Measurements from ENCODE around the gene DNAJC12.
"Not testable (repeated sequence)": the region's sequence is repeated elsewhere in the genome, so short reads cannot be mapped to it uniquely, and the experiment has no call there.

The DNAJC12 gene

DNA sequence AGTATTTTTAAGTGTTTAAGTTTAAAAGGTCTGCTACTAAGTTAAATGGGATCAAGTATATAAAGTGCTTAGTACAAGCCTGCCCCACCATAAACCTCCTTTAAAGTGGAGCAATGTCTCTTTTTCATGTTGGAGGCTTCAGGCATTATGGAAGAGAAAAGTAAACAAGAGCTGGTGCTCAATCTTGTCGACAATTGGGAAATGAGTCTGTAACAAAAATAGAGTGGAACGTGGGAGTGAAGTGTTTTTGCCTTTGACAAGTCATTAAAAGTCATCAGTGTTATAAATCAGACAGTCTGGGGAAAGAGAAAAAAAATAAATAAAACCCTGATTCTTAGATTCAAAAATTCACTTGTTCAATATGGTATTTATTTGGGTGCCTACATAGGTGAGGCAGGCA, 44.7 kb downstream of the DNAJC12 start:
- in situ Hi-C loops (cut with HindIII; ENCODE audit: low sequenced_read_pairs) = no loop called here

DNA sequence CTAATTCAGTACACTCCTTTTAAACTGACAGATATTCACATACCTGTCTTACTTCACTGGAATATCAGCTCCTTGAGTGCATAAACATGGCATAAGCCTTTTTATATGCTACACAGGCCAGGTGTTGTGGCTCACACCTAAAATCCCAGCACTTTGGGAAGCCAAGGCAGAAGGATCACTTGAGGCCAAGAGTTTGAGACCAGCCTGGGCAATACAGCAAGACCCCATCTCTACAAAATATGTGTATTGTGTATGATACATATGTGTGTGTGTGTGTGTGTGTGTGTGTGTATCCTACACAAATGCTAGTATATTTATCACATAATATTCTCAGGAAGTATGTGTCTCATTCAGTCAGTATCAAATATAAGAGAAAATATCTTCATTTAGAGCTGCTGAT, 45.3 kb downstream of the DNAJC12 start:
- in situ Hi-C loops (cut with HindIII; ENCODE audit: low sequenced_read_pairs) = no loop called here

DNA sequence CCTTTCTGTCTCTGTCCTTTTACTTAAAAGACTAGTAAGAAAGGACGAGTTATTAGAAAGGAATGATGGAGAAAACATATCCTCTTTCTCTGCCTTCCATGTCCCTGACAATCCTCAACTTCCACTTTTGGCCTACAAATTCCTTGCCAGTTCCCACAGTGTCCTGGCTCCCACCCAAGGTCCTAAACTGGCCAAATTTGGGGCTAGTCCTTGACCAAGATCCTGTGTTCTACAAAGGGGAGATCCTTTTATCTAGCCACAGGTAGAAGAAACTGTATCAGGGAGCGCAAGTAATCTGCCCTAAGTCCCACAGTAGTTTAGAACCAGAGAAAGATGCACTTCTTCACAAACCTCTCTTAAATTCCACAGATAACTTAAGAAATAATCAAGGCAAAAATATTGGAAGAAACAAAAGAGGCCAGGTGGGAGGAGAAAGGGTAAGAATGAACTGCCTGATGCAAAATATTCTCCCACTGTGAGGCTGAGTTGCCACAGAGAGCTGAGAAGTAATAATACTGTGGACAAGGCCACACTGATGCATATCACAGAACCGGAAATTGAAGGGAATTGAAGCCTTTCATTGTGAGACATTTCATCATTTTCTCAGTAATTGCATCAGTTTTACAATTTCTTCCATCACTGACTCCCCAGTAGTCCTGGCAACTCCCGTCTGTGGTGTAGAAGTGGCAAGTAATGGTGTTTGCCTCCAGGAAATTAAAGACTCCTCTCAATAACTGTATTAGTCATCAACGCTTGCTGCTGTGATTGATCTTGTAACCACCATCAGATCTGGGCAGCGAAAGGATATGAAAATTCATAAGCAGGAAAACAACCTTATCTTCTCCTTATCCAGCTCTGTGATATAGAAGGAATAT, 47.2 kb downstream of the DNAJC12 start:
- in situ Hi-C loops (cut with HindIII; ENCODE audit: low sequenced_read_pairs) = no loop called here

DNA sequence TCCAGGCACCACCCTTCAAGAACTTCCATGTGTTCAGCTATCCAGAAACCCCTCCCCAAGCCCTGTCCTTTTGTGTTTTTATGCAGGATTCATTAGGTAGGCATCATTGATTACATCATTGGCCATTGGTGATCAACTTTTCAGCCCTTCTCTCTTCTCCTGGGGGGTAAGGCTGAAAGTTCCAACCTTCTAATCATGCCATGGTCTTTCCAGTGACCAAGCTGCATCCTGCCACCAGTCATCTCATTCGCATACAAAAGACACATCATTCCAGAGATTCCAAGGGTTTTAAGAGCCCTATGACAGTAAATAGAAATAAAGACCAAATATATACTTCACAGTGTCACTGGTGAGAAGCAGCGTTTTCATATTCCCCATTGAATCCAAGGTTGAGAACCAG, 48.2 kb downstream of the DNAJC12 start:
- in situ Hi-C loops (cut with HindIII; ENCODE audit: low sequenced_read_pairs) = no loop called here

DNA sequence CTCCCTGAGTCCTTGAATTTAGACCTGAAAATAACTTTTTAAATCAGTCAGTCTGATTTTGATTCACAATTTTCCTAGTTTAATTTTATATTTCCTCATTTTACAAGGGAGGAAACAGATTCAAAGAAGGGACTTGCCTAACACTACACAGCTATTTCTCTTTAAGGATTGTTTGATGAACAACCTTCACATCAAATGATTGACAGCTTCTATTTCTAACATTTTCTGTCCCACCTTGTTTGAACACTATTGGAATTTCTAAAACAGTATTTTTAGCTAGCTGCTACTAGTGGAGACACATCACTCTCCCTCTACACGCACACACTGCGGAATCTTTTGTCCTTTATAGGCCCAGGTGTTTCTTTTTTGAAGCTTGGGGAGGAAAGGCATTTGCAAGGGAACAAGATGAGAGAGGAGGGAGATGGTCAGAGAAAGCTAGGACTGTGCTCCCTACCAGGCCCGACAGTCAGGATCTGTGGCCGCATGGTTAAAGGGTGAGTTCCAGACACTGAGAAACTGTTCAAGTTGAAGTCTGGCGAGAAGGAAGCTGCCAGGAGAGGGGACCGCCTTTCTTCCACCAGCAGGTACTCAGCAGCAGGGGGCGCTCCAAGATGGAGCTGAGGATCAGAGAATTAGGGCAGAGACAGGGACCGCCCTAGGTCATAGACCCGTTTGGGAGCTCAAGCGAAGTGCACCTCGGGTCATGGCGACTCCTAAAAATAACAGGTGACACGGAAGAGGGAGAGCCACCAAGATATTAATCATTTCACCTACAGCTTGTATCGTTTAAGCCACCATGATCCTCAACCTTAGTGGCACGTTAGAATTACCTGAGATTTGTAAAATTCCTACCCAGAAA, 49.7 kb downstream of the DNAJC12 start:
- in situ Hi-C loops (cut with HindIII; ENCODE audit: low sequenced_read_pairs) = no loop called here

DNA sequence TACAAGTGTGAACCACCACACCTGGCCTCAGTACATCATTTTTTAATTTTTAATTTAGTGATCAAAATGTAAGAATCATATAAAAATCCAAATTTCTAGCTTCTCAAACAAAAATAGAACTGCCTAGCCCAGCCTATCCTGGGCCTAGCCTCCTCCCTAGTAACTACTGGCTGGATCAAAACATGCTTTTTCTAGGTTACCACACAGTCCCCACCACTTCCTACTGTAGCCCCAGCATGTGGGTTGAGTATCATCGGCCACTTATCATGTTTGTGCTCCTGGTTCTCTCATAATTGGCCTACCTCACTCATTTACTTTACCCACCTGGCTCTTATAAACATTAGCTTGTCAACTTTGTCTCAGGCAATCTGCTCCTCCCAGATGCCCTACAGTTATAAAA, 52.9 kb downstream of the DNAJC12 start:
- in situ Hi-C loops (cut with HindIII; ENCODE audit: low sequenced_read_pairs) = no loop called here

DNA sequence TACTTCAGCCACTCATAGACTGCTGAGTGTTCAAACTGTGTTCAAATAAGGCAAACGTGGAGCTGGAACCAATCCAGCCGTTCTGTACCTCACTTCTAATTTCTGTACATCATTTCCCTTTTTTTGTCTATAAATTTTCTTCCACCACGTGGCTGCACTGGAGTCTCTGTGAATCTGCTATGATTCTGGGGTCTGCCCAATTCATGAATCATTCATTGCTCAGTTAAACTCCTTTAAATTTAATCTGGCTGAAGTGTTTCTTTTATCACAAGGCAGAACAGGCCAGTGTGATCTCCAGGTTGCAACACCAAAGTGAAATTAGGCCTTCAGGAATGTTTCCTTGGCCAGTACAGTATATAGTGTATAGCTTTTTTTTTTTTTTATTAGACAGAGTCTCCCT, 53.5 kb downstream of the DNAJC12 start:
- in situ Hi-C loops (cut with HindIII; ENCODE audit: low sequenced_read_pairs) = no loop called here

DNA sequence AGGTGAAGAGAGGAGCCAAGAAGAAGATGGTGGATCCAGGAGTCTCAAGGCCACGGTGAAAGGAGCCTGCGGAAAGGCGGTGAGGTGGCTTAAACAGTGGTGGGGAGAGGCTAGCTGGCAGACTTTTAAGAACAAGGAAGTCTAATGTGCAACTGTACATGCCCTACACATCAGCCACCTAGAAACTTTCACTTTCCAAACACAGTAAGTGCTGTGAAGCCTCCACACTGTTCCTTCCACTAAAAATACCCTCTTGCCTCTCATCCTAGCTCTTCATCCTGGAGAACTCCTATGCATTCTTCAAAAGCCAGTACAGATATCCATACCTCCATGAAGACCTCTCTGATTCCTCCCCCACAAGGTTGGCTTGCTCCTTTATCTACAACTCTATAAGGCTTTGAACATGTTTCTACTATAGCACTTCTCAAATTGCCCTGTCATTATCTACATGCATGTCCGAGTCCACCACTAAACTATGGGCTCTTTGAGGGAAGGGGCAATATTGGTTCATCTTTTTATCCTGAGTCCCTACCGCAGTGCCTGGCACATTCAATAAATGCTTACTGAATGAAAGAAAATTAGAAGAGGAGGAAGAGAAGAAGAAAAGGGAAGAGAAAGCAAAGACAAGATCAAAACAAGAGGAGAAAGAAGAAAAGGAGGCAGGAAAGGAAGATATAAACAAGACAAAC, 54.2 kb downstream of the DNAJC12 start:
- in situ Hi-C loops (cut with HindIII; ENCODE audit: low sequenced_read_pairs) = no loop called here

DNA sequence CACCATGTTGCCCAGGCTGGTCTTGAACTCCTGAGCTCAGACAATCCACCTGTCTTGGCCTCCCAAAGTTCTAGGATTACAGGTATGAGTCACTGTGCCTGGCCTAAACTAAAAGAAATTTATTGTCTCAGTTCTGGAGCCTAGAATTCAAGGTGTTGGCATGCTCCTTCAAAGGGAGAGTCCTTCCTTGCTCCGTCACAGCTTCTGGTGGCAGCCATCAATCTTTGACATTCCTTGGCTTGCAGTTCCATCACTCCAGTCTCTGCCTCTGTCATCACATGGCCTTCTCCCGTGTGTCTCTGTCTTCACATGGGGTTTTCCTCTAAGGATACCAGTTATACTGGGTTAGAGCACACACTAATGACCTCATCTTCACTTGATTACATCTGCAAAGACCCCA, 55.5 kb downstream of the DNAJC12 start:
- in situ Hi-C loops (cut with HindIII; ENCODE audit: low sequenced_read_pairs) = no loop called here

DNA sequence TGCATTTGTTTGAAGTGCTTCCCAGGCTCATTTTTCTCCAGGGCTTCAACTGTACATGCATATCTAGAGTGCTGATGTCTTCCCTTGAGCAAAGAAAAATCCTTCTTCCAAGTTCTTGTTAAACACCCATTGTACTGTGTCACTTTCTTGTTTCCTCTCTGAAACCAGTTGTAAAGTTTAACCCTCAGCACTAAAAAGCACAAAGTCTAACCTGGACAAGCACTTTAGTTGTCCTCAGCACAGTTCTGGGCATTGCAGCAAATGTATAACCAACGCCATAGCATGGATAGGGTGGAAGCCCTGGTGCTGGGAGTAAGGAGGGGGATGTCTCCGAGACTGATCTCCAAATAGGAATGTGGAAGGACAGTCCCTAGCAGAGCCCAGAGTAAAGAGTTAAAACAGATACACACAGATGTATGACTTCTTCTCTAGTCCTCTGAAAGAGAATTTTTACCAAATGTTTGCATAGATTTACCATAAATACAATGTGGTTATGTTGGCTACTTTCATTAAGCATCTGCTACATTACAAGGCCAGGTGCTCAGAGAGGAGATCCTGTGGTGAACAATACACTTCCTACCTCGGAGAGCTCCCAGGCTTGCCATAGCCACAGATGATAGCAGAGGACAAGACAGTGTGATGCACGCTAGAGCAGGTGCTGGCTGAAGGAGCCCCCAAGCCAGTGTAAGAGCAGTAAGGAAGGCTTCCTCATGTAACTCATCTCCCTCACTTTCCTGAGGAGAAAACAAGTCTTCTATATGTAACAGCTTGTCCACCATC, 57.0 kb downstream of the DNAJC12 start:
- in situ Hi-C loops (cut with HindIII; ENCODE audit: low sequenced_read_pairs) = no loop called here

DNA sequence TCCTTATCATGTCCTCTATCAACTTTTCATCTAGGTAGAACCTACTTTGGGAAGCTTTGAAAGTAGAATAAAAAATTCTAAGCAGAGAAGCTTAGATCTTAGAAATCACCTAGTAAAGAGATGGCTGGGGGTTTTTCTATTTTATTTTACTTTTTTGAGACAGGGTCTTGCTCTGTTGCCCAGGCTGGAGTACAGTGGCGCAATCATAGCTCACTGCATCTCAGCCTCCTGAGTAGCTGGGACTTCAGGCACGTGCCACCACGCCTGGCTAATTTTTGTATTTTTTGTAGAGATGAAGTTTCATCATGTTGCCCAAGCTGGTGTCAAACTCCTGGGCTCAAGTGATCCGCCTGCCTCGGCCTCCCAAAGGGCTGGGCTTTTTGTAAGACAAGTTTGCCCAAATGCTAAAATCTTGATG, 57.8 kb downstream of the DNAJC12 start:
- in situ Hi-C loops (cut with HindIII; ENCODE audit: low sequenced_read_pairs) = not testable (repeated sequence)

DNA sequence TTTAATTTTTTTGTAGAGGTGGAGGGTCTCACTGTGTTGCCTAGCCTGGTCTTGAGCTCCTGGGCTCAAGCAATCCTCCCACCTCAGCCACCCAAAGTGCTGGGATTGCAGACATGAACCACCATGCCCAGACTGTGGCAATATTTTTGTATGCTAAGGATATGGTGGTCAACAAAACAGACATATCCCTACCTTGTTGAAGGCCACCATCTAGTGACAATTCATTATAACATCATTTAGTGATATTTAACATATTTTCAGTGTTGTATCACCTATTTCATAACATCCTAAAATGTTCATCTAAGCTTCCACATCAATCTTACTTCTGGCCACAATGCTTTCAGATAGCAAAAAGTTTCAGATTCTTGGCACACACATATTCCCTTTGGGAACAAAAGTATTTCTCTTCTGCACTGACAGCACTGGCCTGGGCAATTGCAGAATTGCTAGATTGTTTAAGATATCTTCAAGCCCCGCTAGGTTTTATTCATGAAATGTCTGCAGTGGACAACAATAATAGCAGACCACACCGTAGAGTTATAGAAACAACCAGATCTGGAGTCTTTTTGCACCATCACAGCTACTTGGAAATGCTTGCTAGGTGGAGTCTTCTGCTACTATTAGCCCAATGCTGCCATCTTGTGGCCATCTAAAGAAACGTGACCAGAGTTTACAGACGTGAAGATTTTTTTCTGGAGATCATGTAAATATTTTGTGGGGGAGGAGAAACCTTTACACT, 58.4 kb downstream of the DNAJC12 start:
- in situ Hi-C loops (cut with HindIII; ENCODE audit: low sequenced_read_pairs) = no loop called here

DNA sequence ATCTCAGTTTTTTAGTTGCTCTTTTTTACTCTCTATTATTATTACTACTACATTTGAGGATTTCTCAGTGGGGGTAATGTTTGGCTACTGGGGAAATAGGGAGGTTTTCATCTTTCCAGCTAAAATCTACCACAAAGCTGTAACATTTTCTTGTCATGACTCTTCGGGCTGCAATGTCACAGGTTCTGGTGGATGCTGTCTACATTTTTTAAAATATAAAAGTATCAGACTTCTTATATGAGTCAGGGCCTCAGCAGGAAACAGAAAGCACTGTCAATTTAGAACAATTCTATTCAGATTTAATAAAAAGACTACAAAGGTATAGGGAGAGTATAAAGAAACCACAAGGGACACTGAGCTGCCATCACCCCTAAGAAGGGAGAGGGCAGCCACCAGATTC, 61.6 kb downstream of the DNAJC12 start:
- in situ Hi-C loops (cut with HindIII; ENCODE audit: low sequenced_read_pairs) = no loop called here

DNA sequence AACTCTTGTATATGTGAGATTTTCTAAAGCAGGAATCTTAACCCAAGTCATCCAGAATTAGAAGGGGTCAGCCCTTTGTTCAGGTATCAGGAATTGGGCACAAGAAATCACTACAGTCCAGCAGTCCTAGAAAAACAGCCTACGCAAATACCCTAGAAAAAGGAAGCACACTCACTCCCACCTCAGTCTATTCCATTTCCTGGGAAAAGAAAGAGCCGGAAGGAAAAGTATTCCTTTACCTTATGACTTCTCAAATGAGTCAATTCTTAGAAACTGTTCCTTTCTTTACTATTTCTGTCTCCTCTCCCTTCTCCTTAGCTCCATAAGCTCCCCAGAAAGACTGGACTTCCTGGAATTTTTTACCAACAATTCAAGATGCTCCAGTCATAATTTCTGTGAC, 62.7 kb downstream of the DNAJC12 start:
- in situ Hi-C loops (cut with HindIII; ENCODE audit: low sequenced_read_pairs) = no loop called here

DNA sequence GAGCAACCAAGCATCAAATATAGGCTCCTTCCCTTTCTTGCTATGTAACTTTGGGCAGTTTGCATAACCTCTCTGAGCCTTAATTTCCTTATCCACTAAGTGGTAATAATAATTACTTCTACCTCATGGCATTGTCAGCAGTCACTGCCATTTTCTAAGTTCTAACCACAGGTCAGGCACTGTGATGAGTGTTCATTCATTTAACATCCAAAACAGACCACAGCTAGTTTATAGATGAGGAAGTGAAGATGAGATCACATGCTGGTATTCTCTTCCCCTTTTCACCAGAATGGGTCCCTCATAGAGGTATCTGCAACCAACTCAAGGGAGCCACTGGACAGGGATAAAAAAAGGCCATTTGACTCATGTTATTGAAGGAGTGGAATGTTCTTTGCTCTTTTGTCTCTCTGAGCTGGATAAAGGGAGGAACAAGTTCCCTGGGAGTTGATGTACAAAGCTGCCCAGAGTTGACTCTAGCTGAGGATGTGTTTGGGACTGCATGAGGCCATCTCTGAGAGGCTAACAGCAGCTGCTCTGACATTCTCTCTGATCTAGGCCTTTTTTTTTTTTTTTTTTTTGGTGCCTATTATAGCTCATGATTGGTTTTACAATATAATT, 65.0 kb downstream of the DNAJC12 start:
- in situ Hi-C loops (cut with HindIII; ENCODE audit: low sequenced_read_pairs) = loop anchor here (5.0 kb wide), 1 partner anchor 91 kb away; no protein-coding TSS in a partner anchor

DNA sequence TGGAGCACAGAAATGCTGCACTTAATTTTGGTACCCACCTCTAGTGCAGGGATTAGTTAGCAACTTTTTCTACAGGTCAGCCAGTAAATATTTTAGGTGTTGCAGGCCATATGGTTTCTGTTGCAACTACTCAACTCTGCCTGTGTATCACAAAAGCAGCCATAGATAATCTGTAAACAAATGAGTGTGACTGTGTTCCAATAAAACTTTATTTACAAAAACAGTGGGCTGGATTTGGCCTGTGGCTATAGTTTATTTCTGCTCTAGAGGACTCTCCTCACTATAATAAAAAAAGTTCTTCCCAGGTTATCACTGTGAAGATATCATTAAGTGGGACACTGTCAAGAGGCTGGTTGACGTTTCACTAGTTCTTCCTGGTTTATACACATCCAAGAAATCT, 65.8 kb downstream of the DNAJC12 start:
- in situ Hi-C loops (cut with HindIII; ENCODE audit: low sequenced_read_pairs) = loop anchor here (5.0 kb wide), 1 partner anchor 90 kb away; no protein-coding TSS in a partner anchor

DNA sequence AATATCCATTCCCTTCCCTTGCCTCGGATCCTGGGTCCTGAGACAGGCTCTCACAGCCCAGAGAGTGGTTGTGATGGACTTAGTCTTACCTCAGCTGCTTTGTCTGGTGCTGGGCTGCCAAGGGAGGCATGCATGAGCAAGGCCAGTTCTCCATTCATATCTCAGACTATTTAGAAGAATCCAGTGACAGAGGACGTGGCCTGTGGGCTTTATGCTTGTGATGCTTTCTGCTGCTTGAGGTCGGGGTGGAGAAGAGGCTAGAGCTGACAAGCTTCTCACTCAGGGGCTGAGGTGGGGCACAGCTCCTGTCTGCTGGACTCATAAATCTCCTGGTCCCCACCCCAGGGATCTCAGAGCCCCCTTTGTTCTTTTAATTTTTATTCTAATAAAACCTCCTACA, 66.8 kb downstream of the DNAJC12 start:
- in situ Hi-C loops (cut with HindIII; ENCODE audit: low sequenced_read_pairs) = loop anchor here (5.0 kb wide), 1 partner anchor 89 kb away; no protein-coding TSS in a partner anchor

DNA sequence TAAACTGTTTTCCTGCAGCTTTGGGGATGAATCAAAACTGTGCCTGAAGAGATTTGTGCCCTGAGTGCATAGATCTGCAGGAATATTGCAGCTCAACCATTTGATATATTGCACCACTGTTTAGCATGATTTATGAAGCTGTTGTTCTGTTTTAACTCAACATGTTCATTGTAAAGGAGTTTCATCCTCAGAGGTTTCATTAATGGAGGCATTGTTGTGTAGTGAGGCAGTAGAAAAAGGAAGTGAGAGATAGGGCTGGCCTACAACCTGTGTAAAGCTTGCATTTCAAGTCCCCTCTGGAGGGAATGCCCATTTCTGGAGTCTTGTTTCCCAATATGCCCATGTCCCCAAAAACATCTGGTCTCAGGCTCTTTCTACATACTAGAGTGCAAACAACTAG, 67.5 kb downstream of the DNAJC12 start:
- in situ Hi-C loops (cut with HindIII; ENCODE audit: low sequenced_read_pairs) = loop anchor here (5.0 kb wide), 1 partner anchor 88 kb away; no protein-coding TSS in a partner anchor

DNA sequence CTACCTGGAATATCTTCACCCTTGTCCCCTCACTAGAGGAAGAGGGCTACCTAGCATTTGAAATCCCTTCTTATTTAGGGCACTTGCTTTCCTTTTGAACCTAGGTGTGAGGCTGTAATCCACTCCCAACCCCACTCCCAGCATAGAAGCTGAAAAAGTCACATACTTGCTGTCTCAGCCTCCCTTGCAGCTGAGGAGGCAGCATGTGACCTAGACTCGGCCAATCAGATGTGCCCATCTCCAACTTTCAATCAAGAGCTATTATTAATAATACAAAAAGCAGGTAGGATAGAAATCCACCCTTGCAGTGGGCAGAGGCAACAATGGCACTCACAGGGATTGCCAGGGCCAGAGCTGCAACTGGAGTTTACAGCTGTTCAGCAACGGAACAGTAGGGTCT, 70.7 kb downstream of the DNAJC12 start:
- in situ Hi-C loops (cut with HindIII; ENCODE audit: low sequenced_read_pairs) = no loop called here
